GM12878 (cell line): ENCODE data around the gene GAMT.

Source experiments
- BCLAF1 ChIP-seq: fragments of 450-650 bp; IDR thresholded peaks from 2 replicates; pipeline ENCODE4 v1.6.1; 2017; ENCODE audit warnings: antibody characterized with exemption, mild to moderate bottlenecking, moderate library complexity
- CREB1 ChIP-seq: IDR thresholded peaks from 2 replicates; pipeline ENCODE4 v1.6.1; 2012; ENCODE audit warnings: low read depth, mild to moderate bottlenecking, inconsistent platforms
- CTCF ChIP-seq, 3 experiments: IDR thresholded peaks in 2 of 3; conservative IDR thresholded peaks in 1 of 3; 2 replicates each; pipeline ENCODE4 v1.5.1; 2011; ENCODE audit warnings: low read depth in 3 of 3, low read length in 3 of 3, mild to moderate bottlenecking in 3 of 3, control low read depth in 2 of 3, moderate library complexity in 2 of 3, inconsistent platforms in 1 of 3, mixed read lengths in 1 of 3; ENCODE audit not compliant: control insufficient read depth in 2 of 3, insufficient read depth in 1 of 3; ENCODE audit errors: extremely low read depth in 1 of 3
- EZH2 ChIP-seq: IDR thresholded peaks from 2 replicates; pipeline ENCODE4 v1.6.1; 2012; ENCODE audit warnings: low read depth, mild to moderate bottlenecking, control low read depth, inconsistent platforms, low read length, borderline replicate concordance; ENCODE audit not compliant: control insufficient read depth
- NFXL1 ChIP-seq: fragments of 450-650 bp; IDR thresholded peaks from 2 replicates; pipeline ENCODE4 v1.6.1; 2017; ENCODE audit warnings: antibody characterized with exemption, mild to moderate bottlenecking, borderline replicate concordance
- POLR2A ChIP-seq: IDR thresholded peaks from 2 replicates; pipeline ENCODE4 v1.6.1; 2011; ENCODE audit warnings: low read depth, mild to moderate bottlenecking, low read length
- POLR2AphosphoS2 ChIP-seq: IDR thresholded peaks from 2 replicates; pipeline ENCODE4 v1.6.1; 2011; ENCODE audit warnings: low read depth, mild to moderate bottlenecking, low read length, improper control_type of control experiment, moderate library complexity
- POLR2AphosphoS5 ChIP-seq: IDR thresholded peaks from 2 replicates; pipeline ENCODE4 v1.6.1; 2011; ENCODE audit warnings: mild to moderate bottlenecking, low read length, inconsistent platforms
- REST ChIP-seq: IDR thresholded peaks from 2 replicates; pipeline ENCODE4 v1.6.1; 2012; ENCODE audit warnings: mild to moderate bottlenecking, low read depth, low read length
- SP1 ChIP-seq: IDR thresholded peaks from one replicate; pipeline ENCODE4 v1.6.1; 2011; ENCODE audit warnings: low read depth, low read length
- TAF1 ChIP-seq: IDR thresholded peaks from 2 replicates; pipeline ENCODE4 v1.6.1; 2011; ENCODE audit warnings: mild to moderate bottlenecking, low read depth, low read length, borderline replicate concordance
- TBL1XR1 ChIP-seq: IDR thresholded peaks from 2 replicates; pipeline ENCODE4 v1.6.1; 2012; ENCODE audit warnings: low read depth, low read length, improper control_type of control experiment
- ZNF217 ChIP-seq: fragments of 450-650 bp; IDR thresholded peaks from 2 replicates; pipeline ENCODE4 v1.6.1; 2017; ENCODE audit warnings: antibody characterized with exemption, mild to moderate bottlenecking

- TF ChIP-seq EZH2 = no peak
- no peak for TF ChIP-seq POLR2A
- no peak for TF ChIP-seq CTCF (IDR thresholded peaks at IDR 0.05 in 2 of 3, conservative IDR thresholded peaks at IDR 0.05 in 1 of 3; ENCODE audit: control insufficient read depth in 2 of 3, extremely low read depth in 1 of 3, insufficient read depth in 1 of 3, low read depth in 3 of 3, low read length in 3 of 3)
- TF ChIP-seq NFXL1 = no peak
- TF ChIP-seq TAF1 = no peak
- no peak for TF ChIP-seq ZNF217
- no peak for TF ChIP-seq BCLAF1
- TF ChIP-seq REST = no peak
- TF ChIP-seq POLR2AphosphoS2 = no peak
- TF ChIP-seq CREB1 = no peak
- no peak for TF ChIP-seq POLR2AphosphoS5
- no peak for TF ChIP-seq SP1
- TF ChIP-seq TBL1XR1 = no peak
Measured at GRCh38 chr19:1355568-1356507, 45.5 kb downstream of the GAMT start.
